ENCODE measurements around the gene CRABP2. TPM values are rescaled to one million over a fixed set of nuclear protein-coding genes. Genes with fewer than 3 reads are reported as not detected.

CRABP2 gene
- total and polyA plus RNA-seq, 2 of the 13 experiments (the other 11 are each of a cell fraction or from before 2014, with no cell fraction given): 0.40 to 0.60 TPM

- TF ChIP-seq, protein P1, sequence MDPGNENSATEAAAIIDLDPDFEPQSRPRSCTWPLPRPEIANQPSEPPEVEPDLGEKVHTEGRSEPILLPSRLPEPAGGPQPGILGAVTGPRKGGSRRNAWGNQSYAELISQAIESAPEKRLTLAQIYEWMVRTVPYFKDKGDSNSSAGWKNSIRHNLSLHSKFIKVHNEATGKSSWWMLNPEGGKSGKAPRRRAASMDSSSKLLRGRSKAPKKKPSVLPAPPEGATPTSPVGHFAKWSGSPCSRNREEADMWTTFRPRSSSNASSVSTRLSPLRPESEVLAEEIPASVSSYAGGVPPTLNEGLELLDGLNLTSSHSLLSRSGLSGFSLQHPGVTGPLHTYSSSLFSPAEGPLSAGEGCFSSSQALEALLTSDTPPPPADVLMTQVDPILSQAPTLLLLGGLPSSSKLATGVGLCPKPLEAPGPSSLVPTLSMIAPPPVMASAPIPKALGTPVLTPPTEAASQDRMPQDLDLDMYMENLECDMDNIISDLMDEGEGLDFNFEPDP (CRISPR knock-in tag; conservative IDR thresholded peaks at IDR 0.05): 0 out of 2 replicates have a peak, but pooled peaks have one; percentile 30
- TF ChIP-seq SMAD1 (CRISPR knock-in tag; IDR thresholded peaks at IDR 0.05; ENCODE audit: borderline replicate concordance, low read depth) (peak; percentile 64; the same call in 1 of the 2 replicates), HOXA5 (CRISPR knock-in tag; IDR thresholded peaks at IDR 0.05) (peak; percentile 25; the same call in 1 of the 2 replicates), ZMYM2 (CRISPR knock-in tag; IDR thresholded peaks at IDR 0.05) (no peak), ZNF282 (IDR thresholded peaks at IDR 0.05; ENCODE audit: partially characterized antibody) (no peak), SATB2 (CRISPR knock-in tag; IDR thresholded peaks at IDR 0.05) (no peak), PRDM15 (CRISPR knock-in tag; IDR thresholded peaks at IDR 0.05) (peak; percentile 54; the same call in 1 of the 2 replicates), ZNF749 (CRISPR knock-in tag; IDR thresholded peaks at IDR 0.05; ENCODE audit: borderline replicate concordance) (0 out of 2 replicates have a peak, but pooled peaks have one; percentile 64), ZNF253 (CRISPR knock-in tag; IDR thresholded peaks at IDR 0.05; ENCODE audit: borderline replicate concordance) (no peak; the same call in 1 of the 2 replicates), ZSCAN20 (CRISPR knock-in tag; IDR thresholded peaks at IDR 0.05; ENCODE audit: borderline replicate concordance) (no peak), ISL2 (CRISPR knock-in tag; IDR thresholded peaks at IDR 0.05) (peak; percentile 36; the same call in 1 of the 2 replicates)
- TF ChIP-seq, protein P2, sequence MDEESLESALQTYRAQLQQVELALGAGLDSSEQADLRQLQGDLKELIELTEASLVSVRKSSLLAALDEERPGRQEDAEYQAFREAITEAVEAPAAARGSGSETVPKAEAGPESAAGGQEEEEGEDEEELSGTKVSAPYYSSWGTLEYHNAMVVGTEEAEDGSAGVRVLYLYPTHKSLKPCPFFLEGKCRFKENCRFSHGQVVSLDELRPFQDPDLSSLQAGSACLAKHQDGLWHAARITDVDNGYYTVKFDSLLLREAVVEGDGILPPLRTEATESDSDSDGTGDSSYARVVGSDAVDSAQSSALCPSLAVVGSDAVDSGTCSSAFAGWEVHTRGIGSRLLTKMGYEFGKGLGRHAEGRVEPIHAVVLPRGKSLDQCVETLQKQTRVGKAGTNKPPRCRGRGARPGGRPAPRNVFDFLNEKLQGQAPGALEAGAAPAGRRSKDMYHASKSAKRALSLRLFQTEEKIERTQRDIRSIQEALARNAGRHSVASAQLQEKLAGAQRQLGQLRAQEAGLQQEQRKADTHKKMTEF (CRISPR knock-in tag; IDR thresholded peaks at IDR 0.05): peak; percentile 87
- TF ChIP-seq, protein P3, sequence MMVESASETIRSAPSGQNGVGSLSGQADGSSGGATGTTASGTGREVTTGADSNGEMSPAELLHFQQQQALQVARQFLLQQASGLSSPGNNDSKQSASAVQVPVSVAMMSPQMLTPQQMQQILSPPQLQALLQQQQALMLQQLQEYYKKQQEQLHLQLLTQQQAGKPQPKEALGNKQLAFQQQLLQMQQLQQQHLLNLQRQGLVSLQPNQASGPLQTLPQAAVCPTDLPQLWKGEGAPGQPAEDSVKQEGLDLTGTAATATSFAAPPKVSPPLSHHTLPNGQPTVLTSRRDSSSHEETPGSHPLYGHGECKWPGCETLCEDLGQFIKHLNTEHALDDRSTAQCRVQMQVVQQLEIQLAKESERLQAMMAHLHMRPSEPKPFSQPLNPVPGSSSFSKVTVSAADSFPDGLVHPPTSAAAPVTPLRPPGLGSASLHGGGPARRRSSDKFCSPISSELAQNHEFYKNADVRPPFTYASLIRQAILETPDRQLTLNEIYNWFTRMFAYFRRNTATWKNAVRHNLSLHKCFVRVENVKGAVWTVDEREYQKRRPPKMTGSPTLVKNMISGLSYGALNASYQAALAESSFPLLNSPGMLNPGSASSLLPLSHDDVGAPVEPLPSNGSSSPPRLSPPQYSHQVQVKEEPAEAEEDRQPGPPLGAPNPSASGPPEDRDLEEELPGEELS (CRISPR knock-in tag; IDR thresholded peaks at IDR 0.05): peak; percentile 61; the same call in 1 of the 2 replicates
- TF ChIP-seq, protein P4, sequence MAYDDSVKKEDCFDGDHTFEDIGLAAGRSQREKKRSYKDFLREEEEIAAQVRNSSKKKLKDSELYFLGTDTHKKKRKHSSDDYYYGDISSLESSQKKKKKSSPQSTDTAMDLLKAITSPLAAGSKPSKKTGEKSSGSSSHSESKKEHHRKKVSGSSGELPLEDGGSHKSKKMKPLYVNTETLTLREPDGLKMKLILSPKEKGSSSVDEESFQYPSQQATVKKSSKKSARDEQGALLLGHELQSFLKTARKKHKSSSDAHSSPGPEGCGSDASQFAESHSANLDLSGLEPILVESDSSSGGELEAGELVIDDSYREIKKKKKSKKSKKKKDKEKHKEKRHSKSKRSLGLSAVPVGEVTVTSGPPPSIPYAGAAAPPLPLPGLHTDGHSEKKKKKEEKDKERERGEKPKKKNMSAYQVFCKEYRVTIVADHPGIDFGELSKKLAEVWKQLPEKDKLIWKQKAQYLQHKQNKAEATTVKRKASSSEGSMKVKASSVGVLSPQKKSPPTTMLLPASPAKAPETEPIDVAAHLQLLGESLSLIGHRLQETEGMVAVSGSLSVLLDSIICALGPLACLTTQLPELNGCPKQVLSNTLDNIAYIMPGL (CRISPR knock-in tag; IDR thresholded peaks at IDR 0.05; ENCODE audit: borderline replicate concordance in 1 of 2, low read depth in 1 of 2): peak; percentile 46 to 85; a peak in 3 of 4 replicates
Measured at GRCh38 chr1:156751757-156752481, 46.5 kb upstream of the CRABP2 start (continued).
